Measurements from ENCODE around the gene CLSTN2. TPM values are rescaled to one million over a fixed set of nuclear protein-coding genes. Genes with fewer than 3 reads are reported as not detected.

The CLSTN2 gene
- total and polyA plus RNA-seq, 2 of the 8 experiments (the other 6 are each of a cell fraction or from before 2014, with no cell fraction given), result 0.39 to 0.52 TPM

- TF ChIP-seq POU5F1 (IDR thresholded peaks at IDR 0.05; ENCODE audit: low read depth, low read length), result no peak
Observed at GRCh38 chr3:140597792-140598191, 662.8 kb downstream of the CLSTN2 start (continued).

- H3K9ac ChIP-seq (replicated peaks in 1 of 4; ENCODE audit: extremely low read depth in 1 of 4, low read depth in 3 of 4, low read length in 3 of 4), result no peak overlapping the region
- H3K79me1 ChIP-seq (ENCODE audit: low read depth, low read length), result no peaks in the 10 kb centered on the region
- H3K27me3 ChIP-seq (replicated peaks in 1 of 4; ENCODE audit: control insufficient read depth in 3 of 4, extremely low read depth in 1 of 4, insufficient read depth in 3 of 4, low read length in 3 of 4), result no peaks in the 10 kb centered on the region
- no peaks in the 10 kb centered on the region for H3K79me2 ChIP-seq (ENCODE audit: control insufficient read depth in 1 of 2, insufficient read depth in 2 of 2, low read length in 2 of 2)
- H3K18ac ChIP-seq (ENCODE audit: extremely low read depth, low read length), result no peak overlapping the region
- H2BK120ac ChIP-seq (replicated peaks; ENCODE audit: low read depth, low read length), result no peak overlapping the region
- H3K4me3 ChIP-seq (ENCODE audit: extremely low read depth in 1 of 4, insufficient read depth in 2 of 4, low read depth in 3 of 4, low read length in 4 of 4), result no peak overlapping the region
- ChIA-PET POLR2A (ENCODE audit: partially characterized antibody) (no interaction called here), CTCF (ENCODE audit: partially characterized antibody) (no interaction called here)
- no peaks in the 10 kb centered on the region for H3K36me3 ChIP-seq (ENCODE audit: control insufficient read depth in 2 of 4, insufficient read depth in 4 of 4, low read length in 3 of 4)
- no peak overlapping the region for H2BK5ac ChIP-seq (ENCODE audit: low read depth, low read length)
- H4K5ac ChIP-seq (ENCODE audit: insufficient read length, low read depth, low read length), result no peak overlapping the region
- H2BK12ac ChIP-seq (ENCODE audit: low read depth, low read length), result no peak overlapping the region
- no peak overlapping the region for H2BK15ac ChIP-seq (ENCODE audit: low read length)
- H2BK20ac ChIP-seq (ENCODE audit: low read length), result no peak overlapping the region
- H3K23ac ChIP-seq (ENCODE audit: insufficient read length), result no peak overlapping the region
- H3K4me1 ChIP-seq (replicated peaks in 1 of 4; ENCODE audit: control insufficient read depth in 3 of 4, insufficient read depth in 4 of 4, low read length in 3 of 4), result no peaks in the 10 kb centered on the region; a peak in 1 of 7 replicates
- H2AK5ac ChIP-seq (ENCODE audit: low read depth, low read length), result no peak overlapping the region
- no peak overlapping the region for H3K4me2 ChIP-seq (ENCODE audit: insufficient read depth in 1 of 2, low read depth in 2 of 2, low read length in 2 of 2)
- H4K8ac ChIP-seq (ENCODE audit: extremely low read depth, insufficient read depth, low read length), result no peak overlapping the region
- H4K20me1 ChIP-seq (replicated peaks in 1 of 2; ENCODE audit: control insufficient read depth in 1 of 2, insufficient read depth in 2 of 2, low read length in 2 of 2), result no peaks in the 10 kb centered on the region
- H3K56ac ChIP-seq (replicated peaks; ENCODE audit: insufficient read length, low read depth, low read length), result no peak overlapping the region
- H3K9me3 ChIP-seq (ENCODE audit: insufficient read depth in 2 of 2, low read depth in 1 of 2, low read length in 1 of 2), result no peaks in the 10 kb centered on the region
- H3K27ac ChIP-seq (ENCODE audit: low read depth, low read length), result no peak overlapping the region
- no peak overlapping the region for H3K14ac ChIP-seq (ENCODE audit: insufficient read length)
- FAIRE-seq, result no peak
- H2AFZ ChIP-seq (ENCODE audit: low read length), result no peak overlapping the region
- no peak for DNase-seq (ENCODE audit: low read depth in 1 of 2, low spot score in 2 of 2)
- no peak overlapping the region for H4K91ac ChIP-seq (replicated peaks; ENCODE audit: insufficient read length, low read length)
- no peaks in the 10 kb centered on the region for H3K23me2 ChIP-seq (ENCODE audit: low read depth, low read length)
- H3K4ac ChIP-seq (replicated peaks; ENCODE audit: insufficient read length, low read depth, low read length), result no peak overlapping the region
- TF ChIP-seq EZH2 (IDR thresholded peaks at IDR 0.05; ENCODE audit: low read depth, low read length, severe bottlenecking), result no peak
- no peak for TF ChIP-seq ASH2L (IDR thresholded peaks at IDR 0.05; ENCODE audit: low read length)
- TF ChIP-seq MAFK (IDR thresholded peaks at IDR 0.05; ENCODE audit: low read depth, low read length), result no peak
- TF ChIP-seq BACH1 (IDR thresholded peaks at IDR 0.05; ENCODE audit: low read length), result no peak
- TF ChIP-seq NRF1 (IDR thresholded peaks at IDR 0.05; ENCODE audit: low read depth, low read length), result no peak
- TF ChIP-seq ZNF274 (IDR thresholded peaks at IDR 0.05; ENCODE audit: borderline replicate concordance, extremely low read depth, low read length), result no peak
- no peak for TF ChIP-seq SUZ12 (IDR thresholded peaks at IDR 0.05; ENCODE audit: low read length)
- no peak for TF ChIP-seq CBX8 (IDR thresholded peaks at IDR 0.05; ENCODE audit: borderline replicate concordance, low read depth, low read length)
- no peak for TF ChIP-seq MAX (IDR thresholded peaks at IDR 0.05)
- no peak for TF ChIP-seq CTCF (IDR thresholded peaks at IDR 0.05; ENCODE audit: control extremely low read depth in 1 of 3, insufficient read depth in 1 of 3, low read depth in 1 of 3, low read length in 3 of 3)
- no peak for TF ChIP-seq BRCA1 (IDR thresholded peaks at IDR 0.05; ENCODE audit: low read depth, low read length)
Observed at GRCh38 chr3:140599009-140599408, 664.0 kb downstream of the CLSTN2 start.

Measured in H1 (cell line).